Fibroblast of lung (primary cell): Measurements from ENCODE around the gene TAB3. TPM values are rescaled to one million over a fixed set of nuclear protein-coding genes. Genes with fewer than 3 reads are reported as not detected.

Experiments used
- DNase-seq, 2 donors: peaks; one replicate each; pipeline versions ENCODE4 v3.0.0 to v3.0.0-alpha.2; 2010; ENCODE audit warnings: low read depth in 2 of 2
- H2AFZ ChIP-seq: 2 replicates; pipeline ENCODE4 v1.5.1; 2012; ENCODE audit warnings: low read length, control low read depth, inconsistent platforms
- H3K27ac ChIP-seq: 2 replicates; pipeline ENCODE4 v1.5.1; 2011; ENCODE audit warnings: low read length, control low read depth; ENCODE audit not compliant: insufficient read depth
- H3K27me3 ChIP-seq: 2 replicates; pipeline ENCODE4 v1.5.1; 2011; ENCODE audit warnings: mild to moderate bottlenecking, low read length; ENCODE audit not compliant: control insufficient read depth, insufficient read depth
- H3K36me3 ChIP-seq: 2 replicates; pipeline ENCODE4 v1.5.1; 2011; ENCODE audit warnings: low read length; ENCODE audit not compliant: control insufficient read depth, insufficient read depth
- H3K4me1 ChIP-seq: 2 replicates; pipeline ENCODE4 v1.5.1; 2011; ENCODE audit warnings: low read length; ENCODE audit not compliant: control insufficient read depth, insufficient read depth; ENCODE audit errors: extremely low read depth
- H3K4me2 ChIP-seq: 2 replicates; pipeline ENCODE4 v1.5.1; 2011; ENCODE audit warnings: low read length, control low read depth; ENCODE audit not compliant: insufficient read depth; ENCODE audit errors: extremely low read depth
- H3K4me3 ChIP-seq, 4 experiments: fragments of 200-600 bp in 1 of 4; sonication (generic) in 1 of 4; replicated peaks in 1 of 4; 2 replicates each; pipeline ENCODE4 v1.5.1; 2011 to 2016; ENCODE audit warnings: low read length in 4 of 4, low read depth in 3 of 4, mild to moderate bottlenecking in 3 of 4, control low read depth in 2 of 4, inconsistent platforms in 1 of 4, mixed read lengths in 1 of 4; ENCODE audit not compliant: insufficient read depth in 1 of 4; ENCODE audit errors: control extremely low read depth in 1 of 4
- H3K79me2 ChIP-seq: 2 replicates; pipeline ENCODE4 v1.5.1; 2012; ENCODE audit warnings: mild to moderate bottlenecking, low read length, inconsistent platforms; ENCODE audit not compliant: control insufficient read depth, insufficient read depth
- H3K9ac ChIP-seq: 2 replicates; pipeline ENCODE4 v1.5.1; 2011; ENCODE audit warnings: mild to moderate bottlenecking, low read length, control low read depth; ENCODE audit not compliant: insufficient read depth
- H3K9me3 ChIP-seq: 2 replicates; pipeline ENCODE4 v1.5.1; 2012; ENCODE audit warnings: low read depth, low read length; ENCODE audit not compliant: control insufficient read depth, insufficient read depth
- H4K20me1 ChIP-seq: 2 replicates; pipeline ENCODE4 v1.5.1; 2011; ENCODE audit warnings: low read length; ENCODE audit not compliant: control insufficient read depth, insufficient read depth; ENCODE audit errors: extremely low read depth
- EZH2 ChIP-seq: IDR thresholded peaks from 2 replicates; pipeline ENCODE4 v1.5.1; 2012; ENCODE audit warnings: low read length, control low read depth, mild to moderate bottlenecking; ENCODE audit errors: missing control alignments
- polyA plus RNA-seq, 2 donors: library from polyadenylated mRNA; depleted of rRNA in 1 of 2; stranded (reverse) in 1 of 2; unstranded in 1 of 2; fragments of >200 nt; gene quantifications; 2 replicates each; pipeline ENCODE4 v1.2.1, GENCODE V29; 2011 to 2012; ENCODE audit warnings: missing spikeins in 1 of 2
- total RNA-seq: library from RNA; depleted of rRNA; stranded (reverse); fragments of >200 nt; gene quantifications from 2 replicates; pipeline ENCODE4 v1.2.1, GENCODE V29; 2014
- TF ChIP-seq, protein P1 (sequence below), 2 donors: IDR thresholded peaks in 1 of 2; conservative IDR thresholded peaks in 1 of 2; 1 replicate in 1 of 2; 2 replicates in 1 of 2; pipeline ENCODE4 v1.5.1; 2011 to 2012; ENCODE audit warnings: low read length in 2 of 2, control low read depth in 1 of 2, inconsistent platforms in 1 of 2, low read depth in 1 of 2, mild to moderate bottlenecking in 1 of 2

Gene TAB3
- total and polyA plus RNA-seq, 2 donors (not counting 1 experiment from before 2014, with no cell fraction given), result 8.6 to 14.9 TPM

DNA sequence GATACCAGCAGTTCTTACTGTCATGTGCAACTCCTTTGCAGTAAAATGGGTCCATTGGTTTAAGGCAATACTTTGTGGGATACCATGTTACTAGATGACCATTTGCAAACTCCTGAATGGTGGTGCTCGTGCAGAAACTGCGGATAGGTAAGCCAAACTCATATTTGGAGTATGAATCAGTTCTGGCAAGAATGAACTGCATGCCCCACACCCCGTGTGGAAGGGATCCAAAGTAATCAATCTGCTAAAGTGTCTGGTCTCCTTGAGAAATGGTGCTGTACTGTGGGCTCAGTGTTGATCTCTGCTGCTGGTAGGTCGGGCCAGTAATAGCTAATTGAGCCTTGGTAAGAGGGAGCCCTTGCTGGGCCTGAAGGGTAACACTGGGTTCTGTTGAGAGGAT is 4.2 kb upstream of the TAB3 start:
- no peaks in the 10 kb centered on the region for H4K20me1 ChIP-seq
- no peaks in the 10 kb centered on the region for H3K9me3 ChIP-seq
- H3K79me2 ChIP-seq, result peaks cover 4% of the 10 kb centered on the region
- no peaks in the 10 kb centered on the region for H3K4me1 ChIP-seq
- no peaks in the 10 kb centered on the region for H3K36me3 ChIP-seq
- H3K4me2 ChIP-seq, result no peak overlapping the region
- H3K4me3 ChIP-seq, result no peak overlapping the region
- no peaks in the 10 kb centered on the region for H3K27me3 ChIP-seq
- DNase-seq, result peak in 1 of 2 donors; percentile 69
- no peak overlapping the region for H2AFZ ChIP-seq
- TF ChIP-seq, protein P1, sequence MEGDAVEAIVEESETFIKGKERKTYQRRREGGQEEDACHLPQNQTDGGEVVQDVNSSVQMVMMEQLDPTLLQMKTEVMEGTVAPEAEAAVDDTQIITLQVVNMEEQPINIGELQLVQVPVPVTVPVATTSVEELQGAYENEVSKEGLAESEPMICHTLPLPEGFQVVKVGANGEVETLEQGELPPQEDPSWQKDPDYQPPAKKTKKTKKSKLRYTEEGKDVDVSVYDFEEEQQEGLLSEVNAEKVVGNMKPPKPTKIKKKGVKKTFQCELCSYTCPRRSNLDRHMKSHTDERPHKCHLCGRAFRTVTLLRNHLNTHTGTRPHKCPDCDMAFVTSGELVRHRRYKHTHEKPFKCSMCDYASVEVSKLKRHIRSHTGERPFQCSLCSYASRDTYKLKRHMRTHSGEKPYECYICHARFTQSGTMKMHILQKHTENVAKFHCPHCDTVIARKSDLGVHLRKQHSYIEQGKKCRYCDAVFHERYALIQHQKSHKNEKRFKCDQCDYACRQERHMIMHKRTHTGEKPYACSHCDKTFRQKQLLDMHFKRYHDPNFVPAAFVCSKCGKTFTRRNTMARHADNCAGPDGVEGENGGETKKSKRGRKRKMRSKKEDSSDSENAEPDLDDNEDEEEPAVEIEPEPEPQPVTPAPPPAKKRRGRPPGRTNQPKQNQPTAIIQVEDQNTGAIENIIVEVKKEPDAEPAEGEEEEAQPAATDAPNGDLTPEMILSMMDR (conservative IDR thresholded peaks at IDR 0.05 in 1 of 2, IDR thresholded peaks at IDR 0.05 in 1 of 2; ENCODE audit: low read depth in 1 of 2, low read length in 2 of 2), result no peak
- TF ChIP-seq EZH2, result no peak
- no peak overlapping the region for H3K27ac ChIP-seq
- no peak overlapping the region for H3K9ac ChIP-seq

DNA sequence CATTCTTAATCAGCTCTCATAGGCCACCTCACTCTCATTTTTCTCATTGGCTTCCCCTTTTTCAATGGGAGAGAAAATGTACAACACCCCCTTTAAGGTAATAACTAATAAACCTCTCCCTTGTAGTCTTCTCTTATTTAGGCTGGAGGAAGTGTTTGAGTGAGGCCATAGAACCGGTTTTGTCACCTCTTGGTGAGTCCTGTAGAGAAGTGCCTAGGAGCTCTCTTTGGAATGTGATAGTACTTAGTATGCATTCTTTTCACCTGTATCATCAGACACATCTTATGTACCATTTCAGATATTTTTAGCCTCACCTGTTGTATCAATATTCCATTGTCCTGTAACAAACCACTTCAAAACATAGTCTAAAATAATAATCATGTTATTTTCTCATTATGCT is 3.5 kb upstream of the TAB3 start:
- DNase-seq, result no peak
- Histone ChIP-seq H3K9ac (no peak overlapping the region), H3K4me3 (no peak overlapping the region), H3K27ac (no peak overlapping the region), H3K36me3 (no peaks in the 10 kb centered on the region), H3K4me1 (no peaks in the 10 kb centered on the region), H3K4me2 (no peak overlapping the region), H3K9me3 (no peaks in the 10 kb centered on the region), H3K79me2 (peaks cover 4% of the 10 kb centered on the region), H4K20me1 (no peaks in the 10 kb centered on the region), H3K27me3 (no peaks in the 10 kb centered on the region), H2AFZ (no peak overlapping the region)
- no peak for TF ChIP-seq EZH2
- TF ChIP-seq, protein P1 (conservative IDR thresholded peaks at IDR 0.05 in 1 of 2, IDR thresholded peaks at IDR 0.05 in 1 of 2; ENCODE audit: low read depth in 1 of 2, low read length in 2 of 2), result no peak

DNA sequence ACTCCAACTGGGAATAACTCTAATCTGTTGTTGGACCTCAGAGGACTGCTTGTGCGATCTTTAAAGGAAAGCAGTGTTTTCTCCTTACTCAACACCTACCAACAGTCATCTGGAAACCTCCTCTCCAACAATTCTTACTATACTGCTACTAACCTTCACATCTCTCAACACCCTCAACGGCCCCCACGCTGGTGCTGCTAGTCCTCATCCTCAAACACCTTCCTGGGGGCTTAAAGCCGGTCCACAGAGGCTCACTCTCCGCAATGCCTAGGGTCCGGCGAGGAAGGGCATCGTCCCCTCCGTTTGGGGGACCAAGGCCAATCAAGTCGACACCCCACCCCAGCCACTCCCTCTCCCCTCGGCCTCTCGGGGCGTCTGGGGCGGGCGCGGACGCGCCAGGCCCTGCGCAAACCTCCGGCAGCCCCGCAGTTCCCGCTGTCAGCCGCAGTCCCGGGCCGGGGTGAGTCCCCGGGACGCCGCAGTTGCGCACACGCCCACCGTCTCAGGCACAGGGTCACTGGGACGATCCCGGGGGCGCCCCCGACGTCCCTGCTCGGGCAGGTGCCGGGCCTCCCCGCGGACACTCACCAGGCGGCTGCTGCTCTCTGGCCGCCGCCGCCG is 418 bp downstream of the TAB3 start:
- H2AFZ ChIP-seq, result peak overlapping the region; percentile 69
- peaks cover 5% of the 10 kb centered on the region for H3K79me2 ChIP-seq
- peak overlapping the region; percentile 63 to 82 (median 73) for H3K4me3 ChIP-seq
- peak overlapping the region; percentile 72 for H3K4me2 ChIP-seq
- H3K4me1 ChIP-seq, result no peaks in the 10 kb centered on the region
- peak in 1 of 2 donors; percentile 5 for DNase-seq
- no peaks in the 10 kb centered on the region for H4K20me1 ChIP-seq
- peak overlapping the region; percentile 51 for H3K27ac ChIP-seq
- no peaks in the 10 kb centered on the region for H3K27me3 ChIP-seq
- peak overlapping the region; percentile 57 for H3K9ac ChIP-seq
- H3K36me3 ChIP-seq, result no peaks in the 10 kb centered on the region
- TF ChIP-seq EZH2, result no peak
- TF ChIP-seq, protein P1 (conservative IDR thresholded peaks at IDR 0.05 in 1 of 2, IDR thresholded peaks at IDR 0.05 in 1 of 2; ENCODE audit: low read depth in 1 of 2, low read length in 2 of 2), result no peak
- H3K9me3 ChIP-seq, result no peaks in the 10 kb centered on the region
